NK-92 (cell line): ENCODE data around the gene HSPH1.

Source experiments
- DNase-seq: peaks from one replicate; lab custom pipeline; 2025; ENCODE audit not compliant: unreplicated experiment; lab: John Stamatoyannopoulos, UW

HSPH1 gene

GRCh38 chr13:31133621-31134020 lies 28.1 kb downstream of the HSPH1 start:
- no peak for DNase-seq

- DNase-seq: no peak
Observed at GRCh38 chr13:31131470-31131961, 30.2 kb downstream of the HSPH1 start.

GRCh38 chr13:31129419-31129818 lies 32.3 kb downstream of the HSPH1 start:
- DNase-seq: no peak

- no peak for DNase-seq
Observed at GRCh38 chr13:31124204-31124603, 37.5 kb downstream of the HSPH1 start.

- DNase-seq: no peak
Observed at GRCh38 chr13:31122544-31123260, 39.0 kb downstream of the HSPH1 start.

- DNase-seq: no peak
Observed at GRCh38 chr13:31122143-31122542, 39.6 kb downstream of the HSPH1 start.

GRCh38 chr13:31121379-31122140 lies 40.1 kb downstream of the HSPH1 start:
- DNase-seq: no peak

GRCh38 chr13:31119966-31120700 lies 41.6 kb downstream of the HSPH1 start:
- no peak for DNase-seq

- no peak for DNase-seq
Observed at GRCh38 chr13:31119526-31119925, 42.2 kb downstream of the HSPH1 start.

GRCh38 chr13:31116224-31116623 lies 45.5 kb downstream of the HSPH1 start:
- DNase-seq: no peak

GRCh38 chr13:31115616-31116015 lies 46.1 kb downstream of the HSPH1 start:
- DNase-seq: no peak

GRCh38 chr13:31114641-31115040 lies 47.1 kb downstream of the HSPH1 start:
- DNase-seq: no peak

GRCh38 chr13:31111136-31111535 lies 50.6 kb downstream of the HSPH1 start:
- DNase-seq: no peak

- DNase-seq: no peak
Observed at GRCh38 chr13:31110617-31111016, 51.1 kb downstream of the HSPH1 start.

GRCh38 chr13:31110169-31110568 lies 51.5 kb downstream of the HSPH1 start:
- DNase-seq: no peak

- DNase-seq: no peak
Observed at GRCh38 chr13:31107109-31107508, 54.6 kb downstream of the HSPH1 start.

GRCh38 chr13:31105856-31106255 lies 55.8 kb downstream of the HSPH1 start:
- no peak for DNase-seq

- no peak for DNase-seq
Observed at GRCh38 chr13:31105020-31105795, 56.5 kb downstream of the HSPH1 start.

GRCh38 chr13:31102905-31103304 lies 58.8 kb downstream of the HSPH1 start:
- no peak for DNase-seq

- DNase-seq: no peak
Observed at GRCh38 chr13:31101472-31102170, 60.1 kb downstream of the HSPH1 start.
